Smooth muscle cell (in vitro differentiated cells): ENCODE results near the gene RASGRP4. TPM values are rescaled to one million over a fixed set of nuclear protein-coding genes. Genes with fewer than 3 reads are reported as not detected.

Experiments used
- DNase-seq: peaks from one replicate; lab custom pipeline; 2025; ENCODE audit not compliant: unreplicated experiment; lab: John Stamatoyannopoulos, UW
- H2AFZ ChIP-seq: fragments of 200-600 bp; sonication (generic); 2 replicates; pipeline ENCODE4 v1.6.0; 2016; ENCODE audit warnings: antibody characterized with exemption, low read depth, mild to moderate bottlenecking
- H3F3A ChIP-seq: fragments of 200-600 bp; sonication (generic); 2 replicates; pipeline ENCODE4 v1.6.0; 2017; ENCODE audit warnings: antibody characterized with exemption, low read depth
- H3K27ac ChIP-seq: fragments of 200-600 bp; sonication (generic); 2 replicates; pipeline ENCODE4 v1.5.1; 2016; ENCODE audit warnings: low read depth, mild to moderate bottlenecking
- H3K27me3 ChIP-seq: fragments of 200-600 bp; sonication (generic); 2 replicates; pipeline ENCODE4 v1.6.1; 2016; ENCODE audit warnings: low read depth, mild to moderate bottlenecking
- H3K36me3 ChIP-seq: fragments of 200-600 bp; sonication (generic); 2 replicates; pipeline ENCODE4 v1.5.1; 2016; ENCODE audit warnings: low read depth
- H3K4me1 ChIP-seq: fragments of 200-600 bp; sonication (generic); 2 replicates; pipeline ENCODE4 v1.5.1; 2016; ENCODE audit warnings: low read depth
- H3K4me2 ChIP-seq: fragments of 200-600 bp; sonication (generic); 2 replicates; pipeline ENCODE4 v1.6.0; 2016; ENCODE audit warnings: mild to moderate bottlenecking
- H3K4me3 ChIP-seq: fragments of 200-600 bp; sonication (generic); 2 replicates; pipeline ENCODE4 v1.5.1; 2016; ENCODE audit warnings: mild to moderate bottlenecking
- H3K79me2 ChIP-seq: fragments of 200-600 bp; sonication (generic); 2 replicates; pipeline ENCODE4 v1.6.0; 2016; ENCODE audit warnings: low read depth, mild to moderate bottlenecking
- H3K9ac ChIP-seq: fragments of 200-600 bp; sonication (generic); 2 replicates; pipeline ENCODE4 v1.6.0; 2016; ENCODE audit warnings: low read depth
- H3K9me3 ChIP-seq: fragments of 200-600 bp; sonication (generic); replicated peaks from 2 replicates; pipeline ENCODE4 v1.5.1; 2016; ENCODE audit warnings: low read depth
- H4K20me1 ChIP-seq: fragments of 200-600 bp; sonication (generic); 2 replicates; pipeline ENCODE4 v1.6.0; 2016; ENCODE audit warnings: low read depth
- WGBS: methylation state at CpG from one replicate; pipeline ENCODE4 v1.1.7; 2016; ENCODE audit warnings: low lambda C conversion rate; 5-methylcytosine and 5-hydroxymethylcytosine counted together
- polyA plus RNA-seq: library from polyadenylated mRNA; unstranded; fragments of >200 nt; fragmentation: Nextera tagmentation; extraction: Ambion mirVana; gene quantifications from 2 replicates; pipeline ENCODE4 v1.2.1, GENCODE V29; 2016
- total RNA-seq: library from RNA; depleted of rRNA; stranded (reverse); fragments of >200 nt; gene quantifications from 2 replicates; pipeline ENCODE4 v1.2.3, GENCODE V29; 2014
- TF ChIP-seq, protein P1 (sequence below): fragments of 200-600 bp; sonication (generic); IDR thresholded peaks from 2 replicates; pipeline ENCODE4 v1.5.1; 2017; ENCODE audit warnings: borderline replicate concordance, mild to moderate bottlenecking, antibody characterized with exemption; ENCODE audit not compliant: insufficient read depth, poor library complexity, severe bottlenecking

Gene RASGRP4
- total and polyA plus RNA-seq, 2 experiments from 2014 or later = not detected

DNA sequence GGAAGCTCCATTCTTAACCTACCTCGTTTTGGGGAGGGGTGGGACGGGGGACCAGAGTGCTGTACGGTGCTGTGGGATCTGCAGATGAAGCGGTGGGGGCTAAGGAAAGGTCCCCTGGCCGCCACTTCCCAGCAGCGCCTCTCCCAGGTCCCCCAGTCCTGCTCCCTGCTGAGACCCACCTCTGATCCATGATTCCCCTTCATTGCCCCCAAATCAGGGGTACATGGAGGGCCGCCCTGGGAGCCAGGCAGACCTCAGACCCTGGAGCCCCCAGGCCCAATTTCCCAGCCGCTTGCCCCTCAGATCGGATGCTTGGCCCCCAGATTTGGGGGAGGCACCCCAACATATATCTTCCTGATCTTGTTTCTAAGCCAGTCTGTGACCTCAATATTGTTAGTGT, 26.9 kb downstream of the RASGRP4 start:
- DNase-seq = no peak
- TF ChIP-seq, protein P1, sequence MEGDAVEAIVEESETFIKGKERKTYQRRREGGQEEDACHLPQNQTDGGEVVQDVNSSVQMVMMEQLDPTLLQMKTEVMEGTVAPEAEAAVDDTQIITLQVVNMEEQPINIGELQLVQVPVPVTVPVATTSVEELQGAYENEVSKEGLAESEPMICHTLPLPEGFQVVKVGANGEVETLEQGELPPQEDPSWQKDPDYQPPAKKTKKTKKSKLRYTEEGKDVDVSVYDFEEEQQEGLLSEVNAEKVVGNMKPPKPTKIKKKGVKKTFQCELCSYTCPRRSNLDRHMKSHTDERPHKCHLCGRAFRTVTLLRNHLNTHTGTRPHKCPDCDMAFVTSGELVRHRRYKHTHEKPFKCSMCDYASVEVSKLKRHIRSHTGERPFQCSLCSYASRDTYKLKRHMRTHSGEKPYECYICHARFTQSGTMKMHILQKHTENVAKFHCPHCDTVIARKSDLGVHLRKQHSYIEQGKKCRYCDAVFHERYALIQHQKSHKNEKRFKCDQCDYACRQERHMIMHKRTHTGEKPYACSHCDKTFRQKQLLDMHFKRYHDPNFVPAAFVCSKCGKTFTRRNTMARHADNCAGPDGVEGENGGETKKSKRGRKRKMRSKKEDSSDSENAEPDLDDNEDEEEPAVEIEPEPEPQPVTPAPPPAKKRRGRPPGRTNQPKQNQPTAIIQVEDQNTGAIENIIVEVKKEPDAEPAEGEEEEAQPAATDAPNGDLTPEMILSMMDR = no peak
- H3K27me3 ChIP-seq = no peaks in the 10 kb centered on the region
- H3F3A ChIP-seq = no peaks in the 10 kb centered on the region
- H3K79me2 ChIP-seq = no peaks in the 10 kb centered on the region
- no peak overlapping the region for H3K9ac ChIP-seq
- H2AFZ ChIP-seq = no peak overlapping the region
- H3K27ac ChIP-seq = no peak overlapping the region
- no peaks in the 10 kb centered on the region for H3K36me3 ChIP-seq
- no peaks in the 10 kb centered on the region for H4K20me1 ChIP-seq
- no peaks in the 10 kb centered on the region for H3K9me3 ChIP-seq
- WGBS = 84% methylated on average over 6 of the region's 9 CpGs
- no peaks in the 10 kb centered on the region for H3K4me1 ChIP-seq
- H3K4me3 ChIP-seq = no peak overlapping the region
- no peak overlapping the region for H3K4me2 ChIP-seq

DNA sequence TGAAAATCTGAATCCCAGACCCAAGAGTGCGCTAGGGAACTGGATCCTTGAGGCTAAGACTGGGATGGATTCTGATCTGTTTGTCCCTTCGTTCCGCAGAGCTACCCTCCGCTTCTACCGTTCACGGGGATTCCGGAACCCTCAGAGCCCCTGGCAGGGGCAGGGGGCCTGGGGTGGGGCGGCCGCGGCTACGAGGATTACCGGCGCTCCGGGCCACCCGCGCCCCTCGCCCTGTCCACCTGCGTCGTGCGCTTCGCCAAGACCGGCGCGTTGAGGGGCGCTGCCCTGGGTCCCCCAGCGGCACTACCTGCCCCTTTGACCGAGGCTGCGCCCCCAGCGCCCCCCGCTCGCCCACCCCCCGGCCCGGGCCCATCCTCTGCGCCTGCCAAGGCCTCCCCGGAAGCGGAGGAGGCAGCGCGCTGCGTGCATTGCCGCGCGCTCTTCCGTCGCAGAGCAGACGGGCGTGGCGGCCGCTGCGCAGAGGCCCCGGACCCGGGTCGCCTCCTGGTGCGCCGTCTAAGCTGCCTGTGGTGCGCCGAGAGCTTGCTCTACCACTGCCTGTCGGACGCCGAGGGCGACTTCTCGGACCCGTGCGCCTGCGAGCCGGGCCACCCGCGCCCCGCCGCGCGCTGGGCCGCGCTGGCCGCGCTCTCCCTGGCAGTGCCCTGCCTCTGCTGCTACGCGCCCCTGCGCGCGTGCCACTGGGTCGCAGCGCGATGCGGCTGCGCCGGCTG, 30.5 kb downstream of the RASGRP4 start:
- H3K4me1 ChIP-seq = no peaks in the 10 kb centered on the region
- no peak for DNase-seq
- WGBS = 96% methylated on average over 52 of the region's 86 CpGs
- TF ChIP-seq, protein P1 = no peak
- no peak overlapping the region for H3K4me2 ChIP-seq
- H3K27ac ChIP-seq = no peak overlapping the region
- H3K27me3 ChIP-seq = no peaks in the 10 kb centered on the region
- H3K79me2 ChIP-seq = no peaks in the 10 kb centered on the region
- no peak overlapping the region for H3K4me3 ChIP-seq
- H3K36me3 ChIP-seq = no peaks in the 10 kb centered on the region
- H3K9ac ChIP-seq = no peak overlapping the region
- H4K20me1 ChIP-seq = no peaks in the 10 kb centered on the region
- no peaks in the 10 kb centered on the region for H3K9me3 ChIP-seq
- H3F3A ChIP-seq = no peaks in the 10 kb centered on the region
- no peak overlapping the region for H2AFZ ChIP-seq

DNA sequence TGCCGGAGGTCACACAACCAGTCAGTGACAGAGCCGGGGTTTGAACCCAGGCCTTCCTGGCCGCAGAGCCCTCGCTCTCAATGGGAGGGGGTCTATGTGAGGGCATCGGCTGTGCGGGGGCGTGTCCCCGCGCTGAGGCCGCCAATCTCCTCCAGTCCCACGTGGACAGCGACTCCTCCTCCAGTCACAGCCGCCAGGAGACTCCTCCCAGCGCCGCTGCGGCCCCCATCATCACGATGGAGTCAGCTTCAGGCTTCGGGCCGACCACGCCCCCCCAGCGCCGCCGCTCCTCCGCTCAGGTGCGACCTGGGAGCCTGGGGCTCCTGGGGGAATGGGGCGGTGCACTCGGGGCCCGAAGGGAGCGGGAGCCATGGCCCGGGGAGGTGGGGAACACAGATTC, 31.5 kb downstream of the RASGRP4 start:
- H3F3A ChIP-seq = peaks cover 4% of the 10 kb centered on the region
- peaks cover 4% of the 10 kb centered on the region for H3K4me1 ChIP-seq
- no peak overlapping the region for H3K4me2 ChIP-seq
- no peak overlapping the region for H3K4me3 ChIP-seq
- TF ChIP-seq, protein P1 = no peak
- H3K27ac ChIP-seq = no peak overlapping the region
- 24% methylated on average over 26 of the region's 30 CpGs for WGBS
- no peak overlapping the region for H3K9ac ChIP-seq
- H2AFZ ChIP-seq = no peak overlapping the region
- no peaks in the 10 kb centered on the region for H3K79me2 ChIP-seq
- no peak for DNase-seq
- H3K9me3 ChIP-seq = no peaks in the 10 kb centered on the region
- no peaks in the 10 kb centered on the region for H3K27me3 ChIP-seq
- no peaks in the 10 kb centered on the region for H4K20me1 ChIP-seq
- H3K36me3 ChIP-seq = no peaks in the 10 kb centered on the region

DNA sequence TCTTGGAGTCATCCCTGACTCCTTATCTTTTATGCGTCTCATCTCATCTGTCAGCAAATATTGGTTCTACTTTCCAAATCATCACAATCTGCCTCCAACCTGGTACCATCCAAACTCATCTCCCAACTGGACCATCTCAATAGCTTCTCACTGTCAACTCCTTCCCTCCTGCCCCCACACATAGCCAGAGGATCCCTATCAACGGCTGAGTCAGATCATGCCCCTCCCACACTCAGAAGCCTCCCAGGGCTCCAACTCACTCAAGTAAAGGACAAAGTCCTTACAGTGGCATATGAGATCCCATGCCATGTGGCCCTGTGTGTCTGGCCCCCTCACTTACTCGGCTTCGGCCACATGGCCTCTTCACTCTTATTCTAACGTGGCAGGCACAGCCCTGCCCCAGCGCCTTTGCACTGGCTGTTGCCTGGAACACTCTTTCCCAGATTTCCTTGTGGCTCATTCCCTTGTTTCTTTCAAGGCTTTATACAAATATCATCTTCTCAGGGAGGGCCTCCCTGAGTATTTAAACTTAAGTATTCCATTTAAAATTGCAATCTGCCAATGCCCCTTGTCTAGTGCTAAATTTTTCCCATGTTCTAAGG, 33.2 kb downstream of the RASGRP4 start:
- Histone ChIP-seq H3K4me2 (no peak overlapping the region), H3K27ac (no peak overlapping the region), H3K4me3 (no peak overlapping the region), H2AFZ (no peak overlapping the region), H3K36me3 (no peaks in the 10 kb centered on the region), H3K4me1 (peaks cover 4% of the 10 kb centered on the region), H3K9ac (no peak overlapping the region), H3F3A (peaks cover 4% of the 10 kb centered on the region), H3K79me2 (no peaks in the 10 kb centered on the region), H3K9me3 (no peaks in the 10 kb centered on the region), H4K20me1 (no peaks in the 10 kb centered on the region), H3K27me3 (no peaks in the 10 kb centered on the region)
- TF ChIP-seq, protein P1 = no peak
- DNase-seq = no peak
- WGBS = 52% methylated on average over 6 of the region's 6 CpGs
